Neutrophil (primary cell): ENCODE data around the gene XPNPEP2.

Experiments
- H3K27ac ChIP-seq: fragments of 200-600 bp; sonication (generic); 2 replicates; pipeline ENCODE4 v1.5.1; 2016; ENCODE audit warnings: mild to moderate bottlenecking, moderate library complexity
- H3K27me3 ChIP-seq: fragments of 200-600 bp; sonication (generic); 2 replicates; pipeline ENCODE4 v1.6.0; 2016; ENCODE audit warnings: mild to moderate bottlenecking
- H3K36me3 ChIP-seq: fragments of 200-600 bp; sonication (generic); 2 replicates; pipeline ENCODE4 v1.5.1; 2017
- H3K4me1 ChIP-seq, 2 experiments: fragments of 200-600 bp in 1 of 2; sonication (generic) in 1 of 2; 1 replicate in 1 of 2; 2 replicates in 1 of 2; pipeline versions ENCODE4 v1.5.1 to v1.6.1; 2013 to 2016; ENCODE audit warnings: low read depth in 1 of 2, low read length in 1 of 2, mild to moderate bottlenecking in 1 of 2, moderate library complexity in 1 of 2; ENCODE audit not compliant: control insufficient read depth in 1 of 2, insufficient read depth in 1 of 2
- H3K4me3 ChIP-seq, 2 experiments: fragments of 200-600 bp in 1 of 2; sonication (generic) in 1 of 2; 1 replicate in 1 of 2; 2 replicates in 1 of 2; pipeline ENCODE4 v1.5.1; 2013 to 2016; ENCODE audit warnings: low read depth in 1 of 2, low read length in 1 of 2, mild to moderate bottlenecking in 1 of 2, moderate library complexity in 1 of 2
- H3K9me3 ChIP-seq: fragments of 200-600 bp; sonication (generic); 2 replicates; pipeline ENCODE4 v1.5.1; 2016
- CTCF ChIP-seq: fragments of 200-600 bp; sonication (generic); IDR thresholded peaks from 2 replicates; pipeline ENCODE4 v1.5.1; 2016; ENCODE audit warnings: antibody characterized with exemption

The XPNPEP2 gene

GRCh38 chrX:129700536-129700935 is 38.2 kb upstream of the XPNPEP2 start:
- Histone ChIP-seq H3K27ac (no peak overlapping the region), H3K4me3 (no peak overlapping the region), H3K27me3 (no peaks in the 10 kb centered on the region), H3K4me1 (no peaks in the 10 kb centered on the region), H3K36me3 (no peaks in the 10 kb centered on the region), H3K9me3 (no peaks in the 10 kb centered on the region)
- no peak for TF ChIP-seq CTCF

DNA sequence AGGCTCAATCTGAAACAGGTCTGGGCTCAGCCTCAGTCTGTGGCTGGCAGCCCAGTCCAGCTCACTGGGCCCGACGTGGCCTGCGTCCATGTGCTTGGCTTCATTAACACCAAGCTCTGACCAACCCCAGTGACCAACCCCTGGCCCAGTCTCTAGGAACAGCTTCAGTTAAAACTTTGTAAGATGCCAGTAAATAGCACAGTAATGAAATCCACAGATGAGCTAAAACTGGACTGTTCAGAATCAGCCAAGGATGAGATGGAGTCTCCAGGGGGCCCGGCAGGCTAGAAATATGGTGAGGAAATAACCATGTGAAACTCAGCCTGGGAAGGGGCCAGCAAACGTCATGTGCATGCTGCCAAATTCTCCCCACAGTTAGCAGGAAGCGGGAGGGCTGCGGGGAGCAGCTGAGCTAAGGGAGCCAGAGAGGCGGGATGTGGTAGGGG is 37.1 kb upstream of the XPNPEP2 start:
- no peaks in the 10 kb centered on the region for H3K4me1 ChIP-seq
- no peaks in the 10 kb centered on the region for H3K36me3 ChIP-seq
- H3K4me3 ChIP-seq, result no peak overlapping the region
- H3K27me3 ChIP-seq, result no peaks in the 10 kb centered on the region
- TF ChIP-seq CTCF, result no peak
- H3K27ac ChIP-seq, result no peak overlapping the region
- H3K9me3 ChIP-seq, result no peaks in the 10 kb centered on the region

GRCh38 chrX:129704491-129704890 is 34.3 kb upstream of the XPNPEP2 start:
- Histone ChIP-seq H3K36me3 (no peaks in the 10 kb centered on the region), H3K4me3 (no peak overlapping the region), H3K9me3 (no peaks in the 10 kb centered on the region), H3K27me3 (no peaks in the 10 kb centered on the region), H3K4me1 (no peaks in the 10 kb centered on the region), H3K27ac (no peak overlapping the region)
- no peak for TF ChIP-seq CTCF

- Histone ChIP-seq H3K27ac (no peak overlapping the region), H3K4me1 (no peaks in the 10 kb centered on the region), H3K4me3 (no peak overlapping the region), H3K9me3 (no peaks in the 10 kb centered on the region), H3K27me3 (no peaks in the 10 kb centered on the region), H3K36me3 (no peaks in the 10 kb centered on the region)
- no peak for TF ChIP-seq CTCF
These were observed 33.3 kb upstream of the XPNPEP2 start for GRCh38 chrX:129705377-129705925.

DNA sequence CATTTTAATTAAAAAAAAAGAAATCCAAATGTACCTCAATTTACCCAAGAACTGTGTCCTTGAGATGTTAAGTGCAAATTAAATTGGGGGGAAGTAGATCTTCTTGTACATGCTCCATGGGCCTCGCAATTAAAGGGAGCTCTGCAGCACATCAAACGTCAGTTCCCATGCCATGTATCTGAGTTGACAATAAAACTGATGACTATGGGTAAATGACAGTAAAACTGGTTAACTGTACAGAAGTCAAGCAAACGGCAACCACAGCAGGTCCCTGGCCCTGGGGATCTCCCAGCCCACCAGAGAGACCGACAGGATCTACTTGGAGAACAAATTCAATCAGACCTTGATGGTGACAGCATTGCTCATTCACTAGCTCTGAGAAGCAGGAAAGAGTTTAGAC is 32.8 kb upstream of the XPNPEP2 start:
- H3K27ac ChIP-seq, result no peak overlapping the region
- H3K36me3 ChIP-seq, result no peaks in the 10 kb centered on the region
- no peaks in the 10 kb centered on the region for H3K27me3 ChIP-seq
- H3K4me1 ChIP-seq, result no peaks in the 10 kb centered on the region
- TF ChIP-seq CTCF, result no peak
- no peak overlapping the region for H3K4me3 ChIP-seq
- H3K9me3 ChIP-seq, result no peaks in the 10 kb centered on the region
